Erythroblast (primary cell): ENCODE measurements around the gene CMBL.

Source experiments
- GATA1 ChIP-seq: IDR thresholded peaks from 2 replicates; pipeline ENCODE4 v1.6.1; 2011; ENCODE audit warnings: low read depth, mild to moderate bottlenecking, control low read depth, low read length, moderate library complexity
- POLR2A ChIP-seq: IDR thresholded peaks from 2 replicates; pipeline ENCODE4 v1.6.1; 2011; ENCODE audit warnings: mild to moderate bottlenecking, low read length

DNA sequence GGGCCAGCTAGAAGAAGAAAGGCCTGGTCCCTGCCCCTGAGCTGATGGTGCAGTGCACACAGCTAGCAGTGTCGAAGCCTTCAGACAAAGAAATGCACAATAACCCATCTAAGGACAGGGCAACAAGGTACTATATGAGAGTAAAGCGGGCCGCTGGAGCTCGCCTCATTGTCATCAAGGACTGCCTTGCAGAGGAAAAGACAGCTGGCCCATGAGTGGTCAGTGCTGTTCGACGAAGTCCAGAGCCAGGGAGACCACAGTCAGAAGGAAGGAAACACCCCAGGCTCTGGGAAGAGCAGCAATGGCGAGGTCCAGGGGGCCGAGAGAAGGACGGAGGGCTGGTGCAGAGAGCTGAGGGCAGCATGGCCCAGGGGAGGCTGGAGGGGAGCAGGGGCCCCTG lies 75.3 kb downstream of the CMBL start:
- TF ChIP-seq POLR2A (no peak), GATA1 (no peak)
